OCI-LY1 (cell line): ENCODE results near the gene ROCK2.

Experiments
- EZH2 ChIP-seq: fragments of 200-600 bp; sonication (generic), shearing (Covaris generic); IDR thresholded peaks from 2 replicates; pipeline ENCODE4 v1.8.0; 2017; ENCODE audit warnings: borderline replicate concordance, mixed run types, mild to moderate bottlenecking, antibody characterized with exemption, low read length, moderate library complexity, mixed read lengths
- TF ChIP-seq, protein P1 (sequence below): fragments of 200-600 bp; sonication (generic), shearing (Covaris generic); IDR thresholded peaks from 2 replicates; pipeline ENCODE4 v1.5.1; 2017; ENCODE audit warnings: mild to moderate bottlenecking, antibody characterized with exemption, low read length, moderate library complexity, mixed read lengths

DNA sequence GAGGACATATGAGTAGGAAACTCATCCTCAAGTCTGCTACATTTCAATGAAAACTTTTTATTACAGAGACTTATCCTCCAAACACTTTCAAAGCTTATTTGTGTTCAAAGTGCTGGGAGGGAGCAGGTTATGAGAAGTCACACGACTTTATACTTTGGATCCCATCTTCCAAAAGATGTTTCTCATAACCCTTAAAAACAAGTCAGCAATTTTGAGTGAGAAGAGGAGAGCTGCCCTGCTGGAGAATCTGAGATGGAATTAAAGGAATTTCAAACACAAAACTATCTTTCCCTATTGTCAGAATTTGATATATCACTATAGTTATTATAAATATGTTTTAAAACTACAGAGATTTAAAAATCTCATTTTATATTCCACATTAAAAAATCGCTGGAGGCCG, 45.8 kb downstream of the ROCK2 start:
- TF ChIP-seq, protein P1, sequence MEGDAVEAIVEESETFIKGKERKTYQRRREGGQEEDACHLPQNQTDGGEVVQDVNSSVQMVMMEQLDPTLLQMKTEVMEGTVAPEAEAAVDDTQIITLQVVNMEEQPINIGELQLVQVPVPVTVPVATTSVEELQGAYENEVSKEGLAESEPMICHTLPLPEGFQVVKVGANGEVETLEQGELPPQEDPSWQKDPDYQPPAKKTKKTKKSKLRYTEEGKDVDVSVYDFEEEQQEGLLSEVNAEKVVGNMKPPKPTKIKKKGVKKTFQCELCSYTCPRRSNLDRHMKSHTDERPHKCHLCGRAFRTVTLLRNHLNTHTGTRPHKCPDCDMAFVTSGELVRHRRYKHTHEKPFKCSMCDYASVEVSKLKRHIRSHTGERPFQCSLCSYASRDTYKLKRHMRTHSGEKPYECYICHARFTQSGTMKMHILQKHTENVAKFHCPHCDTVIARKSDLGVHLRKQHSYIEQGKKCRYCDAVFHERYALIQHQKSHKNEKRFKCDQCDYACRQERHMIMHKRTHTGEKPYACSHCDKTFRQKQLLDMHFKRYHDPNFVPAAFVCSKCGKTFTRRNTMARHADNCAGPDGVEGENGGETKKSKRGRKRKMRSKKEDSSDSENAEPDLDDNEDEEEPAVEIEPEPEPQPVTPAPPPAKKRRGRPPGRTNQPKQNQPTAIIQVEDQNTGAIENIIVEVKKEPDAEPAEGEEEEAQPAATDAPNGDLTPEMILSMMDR: no peak
- TF ChIP-seq EZH2: no peak
